Kidney epithelial cell (primary cell): ENCODE results near the gene HLA-DPA1. TPM values are rescaled to one million over a fixed set of nuclear protein-coding genes. Genes with fewer than 3 reads are reported as not detected.

Experiments
- DNase-seq: peaks from one replicate; pipeline ENCODE4 v3.0.0-alpha.2; 2010; ENCODE audit warnings: low read depth
- H3K27me3 ChIP-seq: 2 replicates; pipeline ENCODE4 v1.6.0; 2011; ENCODE audit warnings: low read length; ENCODE audit not compliant: control insufficient read depth, insufficient read depth
- H3K36me3 ChIP-seq: 2 replicates; pipeline ENCODE4 v1.5.1; 2011; ENCODE audit warnings: low read length; ENCODE audit not compliant: control insufficient read depth, insufficient read depth
- H3K4me3 ChIP-seq: 2 replicates; pipeline ENCODE4 v1.5.1; 2011; ENCODE audit warnings: low read depth, mild to moderate bottlenecking, control low read depth, low read length
- CTCF ChIP-seq: IDR thresholded peaks from 2 replicates; pipeline ENCODE4 v1.5.1; 2011; ENCODE audit warnings: mild to moderate bottlenecking, moderate library complexity, low read length, control low read depth, inconsistent platforms; ENCODE audit not compliant: insufficient read depth, poor library complexity, severe bottlenecking
- total RNA-seq: library from RNA; depleted of rRNA; stranded (reverse); fragments of >200 nt; gene quantifications from 2 replicates; pipeline ENCODE4 v1.2.3, GENCODE V29; 2015

HLA-DPA1 gene
- total RNA-seq, 1 donor from 2014 or later: 0.29 TPM

- Histone ChIP-seq H3K36me3 (no peaks in the 10 kb centered on the region), H3K27me3 (no peaks in the 10 kb centered on the region), H3K4me3 (no peak overlapping the region)
- TF ChIP-seq CTCF: no peak
- DNase-seq: no peak
These were observed 33.3 kb downstream of the HLA-DPA1 start for GRCh38 chr6:33040157-33040556.

- Histone ChIP-seq H3K36me3 (no peaks in the 10 kb centered on the region), H3K27me3 (no peaks in the 10 kb centered on the region), H3K4me3 (no peak overlapping the region)
- no peak for TF ChIP-seq CTCF
- no peak for DNase-seq
These were observed 36.9 kb downstream of the HLA-DPA1 start for GRCh38 chr6:33036535-33036934.

GRCh38 chr6:33034554-33034953 lies 38.9 kb downstream of the HLA-DPA1 start:
- no peak for TF ChIP-seq CTCF
- Histone ChIP-seq H3K36me3 (no peaks in the 10 kb centered on the region), H3K27me3 (peaks cover 4% of the 10 kb centered on the region), H3K4me3 (no peak overlapping the region)
- no peak for DNase-seq

- no peaks in the 10 kb centered on the region for H3K36me3 ChIP-seq
- H3K27me3 ChIP-seq: peaks cover 7% of the 10 kb centered on the region
- no peak for TF ChIP-seq CTCF
- no peak for DNase-seq
- H3K4me3 ChIP-seq: no peak overlapping the region
These were observed 43.2 kb downstream of the HLA-DPA1 start for GRCh38 chr6:33030245-33030644.

GRCh38 chr6:33029328-33030184 lies 43.9 kb downstream of the HLA-DPA1 start:
- no peak for TF ChIP-seq CTCF
- H3K27me3 ChIP-seq: peaks cover 7% of the 10 kb centered on the region

More at GRCh38 chr6:33029328-33030184, 43.9 kb downstream of the HLA-DPA1 start:
- no peaks in the 10 kb centered on the region for H3K36me3 ChIP-seq
- no peak for DNase-seq
- H3K4me3 ChIP-seq: no peak overlapping the region
